PFSK-1 (cell line): ENCODE results near the gene ZBTB22.

Experiments used
- FOXP2 ChIP-seq: optimal IDR thresholded peaks from 2 replicates; pipeline ENCODE3; 2011; ENCODE audit warnings: borderline replicate concordance, control low read depth, inconsistent platforms; ENCODE audit not compliant: insufficient read depth; ENCODE audit errors: extremely low read length, extremely low read depth
- POLR2AphosphoS5 ChIP-seq: IDR thresholded peaks from 2 replicates; pipeline ENCODE4 v1.6.1; 2012; ENCODE audit warnings: low read depth, mild to moderate bottlenecking, control low read depth, low read length, moderate library complexity
- REST ChIP-seq, 2 experiments: IDR thresholded peaks; 2 replicates each; pipeline versions ENCODE4 v1.6.1 to v1.8.0; 2011 to 2012; ENCODE audit warnings: low read depth in 2 of 2, low read length in 2 of 2, control low read depth in 1 of 2, inconsistent platforms in 1 of 2, mild to moderate bottlenecking in 1 of 2, moderate library complexity in 1 of 2; ENCODE audit not compliant: insufficient read depth in 1 of 2
- SIN3A ChIP-seq: IDR thresholded peaks from 2 replicates; pipeline ENCODE4 v1.6.1; 2012; ENCODE audit warnings: mild to moderate bottlenecking, low read length, moderate library complexity, borderline replicate concordance; ENCODE audit not compliant: insufficient read depth
- TAF1 ChIP-seq: IDR thresholded peaks from 2 replicates; pipeline ENCODE4 v1.6.1; 2012; ENCODE audit warnings: low read length, control low read depth, borderline replicate concordance; ENCODE audit not compliant: insufficient read depth

ZBTB22 gene

GRCh38 chr6:33318426-33319073 lies 1.0 kb upstream of the ZBTB22 start:
- no peak for TF ChIP-seq REST (IDR thresholded peaks at IDR 0.05; ENCODE audit: insufficient read depth in 1 of 2, low read depth in 2 of 2, low read length in 2 of 2)
- TF ChIP-seq TAF1, result no peak; the same call in 1 of the 2 replicates
- no peak for TF ChIP-seq FOXP2
- TF ChIP-seq SIN3A, result no peak; the same call in 1 of the 2 replicates
- no peak for TF ChIP-seq POLR2AphosphoS5

- no peak for TF ChIP-seq POLR2AphosphoS5
- no peak for TF ChIP-seq REST (IDR thresholded peaks at IDR 0.05; ENCODE audit: insufficient read depth in 1 of 2, low read depth in 2 of 2, low read length in 2 of 2)
- TF ChIP-seq FOXP2, result no peak
- TF ChIP-seq TAF1, result no peak
- no peak for TF ChIP-seq SIN3A
Measured at GRCh38 chr6:33317419-33317668, 200 bp downstream of the ZBTB22 start.

GRCh38 chr6:33316603-33317418 lies 733 bp downstream of the ZBTB22 start:
- no peak for TF ChIP-seq REST (IDR thresholded peaks at IDR 0.05; ENCODE audit: insufficient read depth in 1 of 2, low read depth in 2 of 2, low read length in 2 of 2)
- TF ChIP-seq SIN3A, result no peak
- no peak for TF ChIP-seq FOXP2
- TF ChIP-seq POLR2AphosphoS5, result no peak
- TF ChIP-seq TAF1, result no peak

- TF ChIP-seq REST (IDR thresholded peaks at IDR 0.05; ENCODE audit: insufficient read depth in 1 of 2, low read depth in 2 of 2, low read length in 2 of 2) (peak; percentile 20 to 64; a peak in 2 of 4 replicates), FOXP2 (no peak)
Measured at GRCh38 chr6:33315793-33316602, 1.5 kb downstream of the ZBTB22 start.
